Amygdala (tissue), 56 donors: ENCODE data around the gene PKNOX2.

Source experiments
- DNase-seq, 56 donors: peaks; one replicate each; lab custom pipeline; 2025; lab: John Stamatoyannopoulos, UW

The PKNOX2 gene

DNA sequence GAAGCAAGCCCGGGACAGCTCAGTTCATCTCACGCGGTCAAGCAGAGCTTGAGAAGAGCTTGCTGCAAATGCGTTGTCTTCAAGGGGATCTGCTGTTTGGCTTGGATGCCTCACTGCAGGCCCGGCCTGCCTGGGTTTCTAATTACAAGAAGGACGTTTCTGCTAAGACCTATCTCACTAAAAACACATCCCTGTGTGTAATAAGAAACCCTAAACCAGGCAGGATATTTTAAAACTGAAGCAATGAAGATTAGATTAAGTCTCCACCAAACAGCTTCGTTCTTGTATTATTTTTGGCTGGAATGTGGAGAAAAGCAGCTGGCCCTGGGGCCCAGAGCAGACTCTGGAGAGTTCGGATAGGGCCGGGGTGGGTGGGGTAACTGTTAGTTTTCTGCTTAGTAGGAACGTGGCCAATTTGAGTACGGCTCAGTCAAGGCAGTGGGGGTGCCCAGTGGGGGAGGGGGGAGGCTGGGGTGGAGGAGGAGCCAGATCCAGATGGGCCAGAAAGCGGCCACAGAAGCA, 6.0 kb downstream of the PKNOX2 start:
- no peak for DNase-seq

DNA sequence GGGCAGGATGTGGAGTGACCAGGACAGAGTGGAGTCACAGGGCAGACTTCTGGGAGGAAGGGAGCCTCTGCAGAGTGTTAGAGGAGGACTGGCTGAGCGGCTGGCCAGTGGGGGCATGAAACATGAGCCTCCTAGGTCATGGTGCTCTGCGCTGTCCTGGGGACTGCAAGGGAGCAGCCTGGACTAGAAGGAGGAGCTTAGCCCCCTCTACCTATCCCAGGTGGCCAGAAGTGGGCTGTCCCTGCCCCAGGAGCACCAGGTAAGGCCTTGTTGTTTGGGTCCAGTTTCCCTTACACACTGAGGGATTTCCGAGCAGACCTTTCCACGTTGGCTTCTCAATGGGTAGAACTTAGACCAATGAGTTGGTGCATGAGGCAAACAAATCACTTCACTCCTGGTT, 7.4 kb downstream of the PKNOX2 start:
- DNase-seq = no peak

DNA sequence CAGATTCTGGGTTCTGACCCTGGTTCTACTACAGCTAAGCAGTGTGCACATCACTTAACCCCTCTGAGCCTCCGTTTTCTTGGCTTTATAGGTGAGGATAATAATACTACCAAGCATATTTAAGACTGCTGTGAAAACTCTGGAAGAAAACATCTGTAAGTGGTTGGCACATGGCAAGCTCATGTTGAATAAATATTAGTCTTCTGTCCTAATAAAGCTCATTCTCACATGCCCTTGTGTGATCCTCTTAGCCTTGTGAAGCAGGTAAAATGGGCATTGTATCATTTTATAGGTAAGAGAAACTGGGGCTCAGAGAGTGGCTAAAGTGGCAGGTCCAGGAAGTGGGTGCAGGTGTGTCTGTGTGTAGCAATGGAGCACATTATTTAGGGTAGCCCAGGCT, 8.5 kb downstream of the PKNOX2 start:
- no peak for DNase-seq

DNA sequence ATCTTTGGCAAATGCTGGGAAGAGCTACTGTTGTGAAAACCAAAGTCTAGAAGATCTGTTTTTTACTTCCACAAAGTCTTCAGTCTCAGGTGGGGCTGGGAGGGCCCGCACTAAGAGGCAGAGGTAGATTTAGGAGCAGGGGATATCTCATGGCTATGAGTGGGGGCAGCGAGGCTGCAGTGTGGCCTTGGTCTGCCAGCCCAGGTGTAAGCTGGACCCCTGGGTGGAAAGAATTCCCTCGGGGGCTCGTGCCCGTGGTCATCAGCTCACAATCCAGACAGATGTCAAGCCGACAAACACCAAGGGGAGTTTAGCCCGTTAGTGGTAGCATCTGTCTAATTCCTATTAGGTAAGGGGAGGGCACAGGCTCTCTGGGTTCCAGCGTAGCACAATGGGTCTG, 9.0 kb downstream of the PKNOX2 start:
- no peak for DNase-seq

DNA sequence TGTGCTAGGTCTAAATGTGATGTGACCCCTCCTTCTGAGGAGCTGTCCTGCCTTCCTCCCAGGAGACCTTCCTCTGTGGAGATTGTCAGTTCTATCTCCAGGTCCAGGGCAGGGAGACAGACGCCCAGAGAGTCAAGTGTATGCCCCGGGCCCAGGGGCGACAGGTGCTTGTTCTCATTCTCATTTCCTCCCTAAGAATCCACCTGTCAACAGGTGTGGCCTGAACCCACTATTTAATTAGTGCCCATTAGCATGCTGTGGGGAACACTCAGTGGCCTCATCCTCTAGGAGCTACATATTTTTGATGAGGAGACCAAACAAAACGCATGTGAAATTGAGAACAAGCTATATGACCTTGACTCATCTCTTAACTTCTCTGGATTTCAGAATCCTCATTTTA, 9.5 kb downstream of the PKNOX2 start:
- DNase-seq = no peak

DNA sequence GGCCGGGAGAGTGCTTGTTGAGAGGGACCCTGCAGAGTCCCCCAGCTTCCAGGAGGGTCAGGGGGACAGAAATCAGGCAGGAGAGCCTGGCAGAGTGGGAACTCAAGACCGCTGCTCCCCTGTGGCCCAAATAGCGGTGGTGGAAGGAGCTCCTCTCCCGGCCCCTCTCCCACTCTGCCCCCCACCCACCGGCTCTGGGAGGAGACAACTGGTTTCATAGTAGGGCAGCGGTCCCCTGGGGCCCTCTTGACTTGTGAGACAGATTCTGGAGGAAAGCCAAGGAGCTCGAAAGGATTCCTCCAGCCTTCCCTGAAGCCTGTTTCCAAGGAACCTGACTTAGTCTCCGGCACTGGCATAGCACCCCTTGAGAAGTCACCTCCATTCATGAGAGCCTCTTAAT, 10.1 kb downstream of the PKNOX2 start:
- no peak for DNase-seq

DNA sequence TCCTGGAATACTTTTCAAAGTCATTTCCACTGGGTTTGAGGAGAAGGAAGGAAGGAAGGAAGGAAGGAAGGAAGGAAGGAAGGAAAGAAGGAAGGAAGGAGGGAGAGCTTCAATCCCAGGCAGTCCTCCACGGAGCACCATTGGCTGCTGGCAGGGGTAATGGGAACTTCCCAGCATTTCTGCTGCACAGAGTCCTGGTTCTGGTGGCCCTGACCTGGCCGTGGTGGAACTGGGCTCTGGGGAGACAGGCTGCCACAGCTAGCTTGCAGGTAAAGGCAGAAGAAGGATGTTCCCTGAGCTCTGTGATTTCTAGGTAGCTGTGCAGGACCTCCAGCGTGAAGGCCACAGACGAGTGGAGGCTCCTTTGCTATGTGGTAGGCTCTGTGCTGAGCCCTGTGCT, 10.6 kb downstream of the PKNOX2 start:
- no peak for DNase-seq

DNA sequence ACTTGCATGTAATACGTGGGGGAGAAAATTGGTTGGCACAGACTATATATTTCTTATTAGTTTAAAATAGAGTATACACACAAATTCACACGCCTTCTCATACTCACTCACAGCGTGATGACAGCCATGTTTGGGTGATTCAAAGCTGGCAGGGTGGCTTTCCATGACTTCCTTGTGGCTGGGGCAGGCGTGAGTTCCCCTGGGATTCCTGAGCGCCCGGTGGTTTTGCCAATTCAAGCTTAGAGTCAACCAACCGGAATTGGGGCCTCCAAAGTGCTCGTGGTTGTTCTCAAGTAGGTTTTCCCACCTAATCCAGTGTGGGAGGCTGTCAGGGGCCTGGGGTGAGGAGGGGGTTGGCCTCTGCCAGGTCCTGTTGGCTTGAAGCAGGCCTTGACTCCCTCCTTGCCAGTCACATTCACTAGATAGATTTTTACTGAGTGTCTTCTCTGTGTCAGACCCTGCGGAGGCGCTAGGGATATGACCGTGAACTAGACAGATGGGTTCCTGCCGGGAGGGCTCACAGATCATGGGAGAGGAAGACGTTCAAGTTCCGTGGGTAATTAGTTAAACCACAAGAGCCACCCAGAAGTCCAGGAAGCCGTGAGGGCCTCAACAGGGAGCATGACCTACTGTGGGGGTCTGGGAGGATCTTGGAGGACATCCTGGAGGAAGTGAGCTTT, 11.5 kb downstream of the PKNOX2 start:
- DNase-seq = no peak

DNA sequence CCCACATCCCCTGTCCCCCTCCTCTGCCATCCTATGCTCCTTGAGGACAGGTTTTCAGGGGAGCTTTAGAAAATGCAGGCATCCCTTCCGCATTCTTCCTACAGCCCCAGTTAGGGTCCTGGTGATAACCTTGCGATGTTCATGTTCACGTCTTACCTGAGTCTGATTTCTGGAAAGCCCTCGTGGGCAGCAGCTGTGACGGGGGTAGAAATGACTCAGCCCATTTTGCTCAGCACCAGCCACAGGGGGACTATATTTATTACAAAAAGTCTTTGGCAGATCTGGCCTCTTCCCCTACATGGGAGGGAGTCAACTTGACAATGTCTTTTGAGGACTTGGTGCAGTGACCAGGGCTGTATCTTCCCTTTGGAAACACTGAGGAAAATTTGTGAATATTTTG, 12.3 kb downstream of the PKNOX2 start:
- no peak for DNase-seq

DNA sequence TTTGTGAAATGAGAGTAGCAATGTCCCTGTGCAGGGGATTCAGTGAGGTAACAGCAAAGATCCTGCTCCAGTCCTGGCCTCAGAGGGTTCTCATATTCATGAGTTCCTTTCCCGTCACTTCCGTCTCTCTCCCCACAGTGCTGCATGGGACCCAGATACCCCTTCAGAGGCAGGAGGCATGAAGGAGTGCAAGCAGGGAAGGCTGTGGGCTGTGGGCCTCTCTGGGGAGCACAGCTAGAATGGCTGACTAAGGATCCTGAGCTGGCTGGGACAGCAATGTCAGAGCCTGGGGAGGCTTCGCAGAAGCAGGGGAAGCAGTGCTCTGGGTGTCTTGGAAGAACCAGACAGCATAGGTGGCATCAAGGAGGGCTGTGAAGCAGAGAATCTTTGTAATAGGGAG, 13.0 kb downstream of the PKNOX2 start:
- DNase-seq = no peak

DNA sequence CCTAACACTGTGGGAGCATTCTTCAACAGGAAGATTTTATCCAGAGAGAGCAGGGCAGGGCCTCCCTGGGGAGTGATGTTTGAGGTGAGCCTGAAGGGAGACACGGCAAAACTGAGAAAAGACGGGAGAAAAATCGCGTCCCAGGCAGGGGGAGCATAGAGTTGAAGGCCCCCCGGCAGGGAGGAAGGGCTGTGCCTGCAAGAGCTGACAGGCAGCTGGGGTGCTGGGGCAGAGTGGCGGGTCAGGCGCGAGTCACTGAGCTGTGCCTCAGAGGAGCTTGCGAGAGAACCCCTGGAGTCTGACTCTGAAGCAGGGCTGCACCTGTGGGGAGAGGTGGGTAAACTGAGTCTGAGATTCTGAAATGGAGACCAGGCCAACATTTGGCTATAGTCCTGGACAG, 14.8 kb downstream of the PKNOX2 start:
- no peak for DNase-seq

DNA sequence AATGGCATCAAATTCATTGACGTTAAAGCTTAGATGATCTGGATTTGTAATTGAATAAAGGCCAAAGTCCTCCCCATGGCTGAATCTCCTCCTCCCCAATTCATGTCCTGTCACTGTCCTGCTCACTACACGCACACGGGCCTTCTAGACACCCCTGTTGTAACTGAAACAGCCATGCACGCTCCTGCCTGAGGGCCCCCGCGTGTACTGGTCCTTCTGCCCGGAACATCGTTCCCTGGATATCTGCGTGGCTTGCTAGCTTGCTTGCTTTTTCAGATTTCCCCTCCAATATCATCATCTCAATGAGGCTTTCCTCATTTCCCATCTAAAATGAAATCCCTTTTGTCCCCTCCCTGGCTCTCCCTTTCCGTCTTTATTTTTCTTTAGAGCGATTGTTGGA, 15.3 kb downstream of the PKNOX2 start:
- no peak for DNase-seq

DNA sequence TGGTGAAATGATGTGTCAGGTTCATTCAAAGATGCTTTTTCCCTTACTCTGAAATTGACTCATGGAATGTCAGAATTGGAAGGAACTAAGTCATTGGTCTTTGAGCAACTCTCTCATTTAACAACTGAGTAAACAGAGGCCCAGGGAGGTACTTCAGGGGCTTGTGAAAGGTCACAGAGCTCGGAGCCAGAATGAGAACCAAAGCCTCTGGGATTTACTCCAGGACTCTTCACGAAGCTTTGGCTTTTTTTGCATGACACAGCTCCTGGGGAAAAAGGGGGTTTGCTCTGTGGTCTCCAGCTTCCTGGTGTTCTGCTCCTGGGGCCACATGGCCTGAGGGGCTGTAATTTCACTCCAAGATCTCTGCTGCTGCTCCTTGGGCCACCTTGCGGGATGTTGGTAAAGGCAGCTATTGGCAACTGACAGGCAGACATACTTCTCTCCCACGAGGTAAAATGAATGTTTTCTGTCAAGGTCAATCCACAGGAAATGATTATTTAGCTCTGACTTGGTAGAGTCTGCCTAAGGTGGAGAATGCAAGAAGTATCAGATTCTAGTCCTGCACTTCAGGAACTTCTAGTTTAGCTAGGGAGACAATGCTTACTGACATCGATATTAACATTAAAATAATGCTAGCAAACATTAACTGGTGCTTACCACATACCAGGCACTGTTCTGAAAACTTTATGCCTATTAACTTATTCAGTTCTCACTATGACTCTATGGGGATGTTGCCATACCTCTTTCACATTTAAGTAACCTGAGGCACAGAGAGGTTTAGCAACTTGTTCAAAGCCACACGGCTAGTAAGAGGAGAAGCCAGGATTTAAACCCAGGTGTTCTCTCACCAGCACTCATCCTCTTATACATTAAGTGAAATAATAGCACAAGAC, 16.1 kb downstream of the PKNOX2 start:
- DNase-seq = peak in 8 of 56 donors; percentile 12 to 49 (median 26)

DNA sequence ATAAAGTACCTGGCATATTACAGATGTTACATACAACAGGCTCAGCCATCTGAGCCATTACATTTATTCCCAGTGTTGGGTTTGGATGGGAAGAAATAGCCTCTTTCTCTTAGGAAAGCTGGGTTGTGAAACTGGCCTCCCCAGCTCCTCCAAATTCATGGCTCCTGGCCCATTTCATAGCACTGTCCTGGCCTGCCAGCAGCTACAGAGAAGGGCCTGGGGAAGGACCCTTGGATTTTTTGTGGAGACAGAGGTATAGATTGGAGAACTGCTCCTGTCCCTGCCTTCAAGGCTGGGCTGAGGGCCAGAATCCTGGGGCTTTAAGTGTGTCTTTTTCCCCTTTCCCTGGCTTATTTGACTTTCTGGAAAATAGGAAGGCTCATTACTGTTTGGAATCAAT, 18.0 kb downstream of the PKNOX2 start:
- DNase-seq = no peak

DNA sequence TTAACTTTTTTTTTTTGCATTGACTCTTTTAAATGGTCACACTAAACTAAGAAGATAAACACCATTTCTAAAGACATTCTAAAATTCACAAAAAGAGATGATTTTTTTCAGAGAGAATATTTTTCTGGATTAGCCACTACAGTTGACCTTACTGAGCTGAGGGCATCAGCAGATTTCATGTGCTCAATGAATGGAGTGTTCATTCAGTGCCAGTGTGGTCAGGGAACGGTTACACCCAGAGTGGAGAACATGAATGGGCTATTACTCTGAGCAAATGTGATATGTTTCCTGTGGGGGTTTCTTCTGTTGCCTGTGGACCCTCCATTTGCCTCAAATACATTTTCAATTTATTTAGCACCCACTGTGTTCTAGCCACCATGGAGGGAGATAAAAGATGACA, 19.1 kb downstream of the PKNOX2 start:
- no peak for DNase-seq

DNA sequence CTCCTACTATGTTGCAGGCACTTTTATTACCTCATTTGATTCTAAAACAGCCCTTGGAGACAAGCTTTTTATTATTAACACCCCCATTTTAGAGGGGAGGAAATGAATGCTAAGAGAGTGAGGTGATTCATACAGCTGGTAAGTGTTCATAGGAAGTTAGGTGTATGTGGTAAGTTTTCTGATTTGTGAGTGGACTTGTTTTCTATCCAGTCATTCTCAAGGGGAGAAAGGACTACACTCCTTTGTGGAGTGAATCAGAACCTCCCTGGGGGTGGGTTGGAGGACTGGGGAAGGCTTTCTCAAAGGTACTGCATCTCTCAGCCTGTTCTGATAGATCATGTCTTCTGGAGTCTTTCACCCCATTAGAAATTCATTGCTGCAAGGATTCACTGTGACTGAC, 23.5 kb downstream of the PKNOX2 start:
- no peak for DNase-seq

DNA sequence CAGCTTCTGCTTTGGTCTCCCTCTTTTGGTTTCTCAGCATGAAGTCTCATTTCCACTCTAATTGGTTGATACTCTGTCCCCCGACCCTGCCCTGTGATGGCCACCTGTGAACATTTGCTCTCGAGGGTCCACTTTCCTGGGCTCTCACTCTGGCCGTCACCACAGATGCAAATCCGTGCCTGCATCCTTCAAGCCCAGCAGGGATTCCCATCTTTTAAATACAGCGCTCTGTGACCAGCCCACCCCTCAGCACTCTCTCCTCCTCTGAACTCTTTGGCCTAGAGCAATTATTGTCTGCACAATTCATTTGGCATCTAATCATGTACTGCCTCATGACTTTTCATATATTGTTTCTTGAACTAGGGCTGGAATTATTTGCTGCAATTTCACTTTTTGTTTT, 26.0 kb downstream of the PKNOX2 start:
- DNase-seq = no peak

DNA sequence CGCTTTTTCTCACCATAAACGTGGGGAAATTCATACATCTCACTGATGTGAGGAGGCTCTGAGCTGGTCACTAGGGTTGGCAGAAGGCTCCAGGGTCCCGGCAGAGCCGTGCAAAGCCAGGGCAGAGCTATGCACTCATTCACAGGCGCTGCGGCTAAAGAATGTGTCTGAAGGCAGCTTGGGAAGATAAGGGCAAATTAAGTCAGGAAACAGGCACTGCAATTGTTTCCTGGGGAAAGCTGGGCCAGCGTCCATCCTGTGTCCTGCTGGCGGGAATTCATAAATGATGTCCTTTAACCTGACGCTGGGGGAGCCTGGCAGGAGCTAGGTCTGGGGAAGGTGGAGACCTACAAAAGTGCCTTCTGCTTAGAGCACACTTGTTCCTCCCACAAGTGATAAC, 27.6 kb downstream of the PKNOX2 start:
- no peak for DNase-seq

DNA sequence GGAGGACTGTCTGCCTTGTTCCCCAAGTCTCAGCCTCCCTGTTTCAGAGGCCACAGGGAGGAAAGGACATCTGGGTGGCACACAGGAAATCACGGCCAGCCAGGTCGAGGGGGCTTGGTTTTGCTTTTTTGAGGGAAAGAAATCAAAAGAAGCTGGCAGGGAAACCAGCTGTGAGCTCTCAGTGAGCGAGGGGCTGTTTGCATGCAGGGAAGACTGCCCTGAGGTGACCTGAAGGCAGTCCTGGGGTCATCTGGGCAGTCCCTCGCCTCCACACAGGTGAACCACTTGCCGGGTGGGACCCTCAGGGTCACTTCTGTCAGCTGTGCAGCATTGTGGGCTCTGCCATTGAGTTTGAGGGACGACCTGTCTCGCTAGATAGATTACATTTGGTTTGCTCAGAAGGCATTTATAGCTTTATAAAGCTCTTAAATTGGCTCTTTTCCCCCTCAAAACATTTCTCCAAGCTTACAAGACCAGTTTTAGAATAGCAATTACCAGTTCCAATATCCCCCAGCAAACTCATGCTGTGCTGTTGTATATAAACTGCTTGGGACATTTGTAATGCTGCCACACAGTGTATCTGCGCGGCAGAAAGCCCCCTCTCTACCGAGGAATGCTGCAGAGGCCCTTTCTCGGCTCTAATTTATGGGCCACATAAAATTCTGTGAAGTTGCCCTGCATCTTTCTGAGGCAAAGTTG, 28.3 kb downstream of the PKNOX2 start:
- no peak for DNase-seq

DNA sequence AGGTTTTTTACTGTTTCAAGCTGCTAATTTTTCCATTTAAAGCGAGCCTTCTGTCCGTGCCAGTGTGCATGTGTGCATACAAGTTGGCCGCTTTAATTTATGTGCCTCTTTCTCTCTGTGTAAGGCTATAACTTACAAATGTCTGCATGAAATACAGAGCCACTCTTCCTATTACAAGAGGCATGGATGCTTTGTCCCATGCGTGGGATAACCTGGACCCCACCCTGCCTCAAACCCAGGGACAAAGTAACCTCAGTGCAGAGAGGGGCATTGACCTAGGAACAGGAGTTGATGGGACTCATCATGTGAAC, 28.8 kb downstream of the PKNOX2 start:
- DNase-seq = no peak

DNA sequence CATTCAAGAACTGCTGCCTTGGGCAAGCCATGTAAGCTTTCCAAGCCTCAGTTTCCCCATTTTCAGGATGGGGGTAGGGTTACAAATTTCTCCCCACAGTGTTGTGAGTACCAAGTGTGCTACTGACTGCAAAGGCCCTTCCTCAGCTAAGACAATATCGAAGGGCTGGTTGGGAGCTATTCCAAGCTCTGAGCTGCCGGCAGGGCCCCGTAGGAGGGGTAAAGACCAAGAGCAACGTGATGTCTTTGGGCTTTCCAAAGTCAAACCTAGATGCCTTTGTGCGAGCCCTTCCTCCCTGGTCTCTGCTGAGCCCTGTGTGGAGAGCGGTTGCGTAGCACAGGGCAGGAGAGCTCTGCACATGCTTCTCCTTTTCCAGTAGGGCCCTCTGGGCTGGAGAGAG, 29.3 kb downstream of the PKNOX2 start:
- DNase-seq = no peak

DNA sequence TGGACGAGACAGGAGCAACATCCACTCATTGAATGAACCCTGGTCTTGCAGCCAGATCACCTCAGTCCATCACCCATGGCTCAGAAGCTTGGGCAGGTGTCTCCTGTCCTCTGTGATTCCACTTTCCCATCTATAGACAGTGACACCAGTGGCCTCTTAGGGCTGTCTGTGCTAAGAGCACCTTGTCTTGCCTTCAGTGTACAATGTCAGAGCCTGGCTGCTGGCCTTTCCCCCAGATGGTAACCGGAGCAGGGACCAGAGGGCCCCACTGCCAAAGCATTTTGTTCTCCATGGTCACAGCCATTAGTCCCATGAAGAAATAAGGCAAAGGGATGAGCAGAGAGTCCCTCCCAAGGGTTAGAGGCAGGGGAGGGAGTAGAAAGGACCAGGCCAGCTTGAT, 35.4 kb downstream of the PKNOX2 start:
- DNase-seq = no peak
